GM12892 (cell line): ENCODE data around the gene AAK1.

Source experiments
- POLR2A ChIP-seq: IDR thresholded peaks from 2 replicates; pipeline ENCODE4 v1.6.1; 2011; ENCODE audit warnings: low read depth, low read length, control low read depth
- POLR2AphosphoS5 ChIP-seq: IDR thresholded peaks from 2 replicates; pipeline ENCODE4 v1.6.1; 2011; ENCODE audit warnings: low read depth, low read length, control low read depth
- TAF1 ChIP-seq: IDR thresholded peaks from 2 replicates; pipeline ENCODE4 v1.6.1; 2011; ENCODE audit warnings: low read depth, mild to moderate bottlenecking, control low read depth, low read length, borderline replicate concordance

DNA sequence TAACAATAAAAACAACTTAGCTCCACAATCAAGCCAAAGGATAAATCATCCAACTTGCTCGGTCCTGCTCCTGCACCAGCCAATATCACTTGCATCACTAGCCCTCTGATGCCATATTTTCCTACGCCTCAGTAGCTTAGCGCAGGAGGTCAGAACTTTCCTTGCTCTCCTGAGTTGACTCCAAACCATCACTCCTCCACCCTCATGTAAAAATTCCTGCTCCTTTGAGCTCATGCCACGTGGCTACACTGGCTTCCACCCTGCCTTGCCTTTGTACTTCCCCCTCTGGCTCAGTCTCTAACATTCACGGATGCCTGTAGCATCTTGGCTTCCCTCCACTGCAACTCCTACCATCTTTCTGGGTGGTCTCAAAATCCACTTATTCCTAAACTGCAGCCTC is 25.2 kb downstream of the AAK1 start:
- TF ChIP-seq POLR2AphosphoS5 = no peak
- TF ChIP-seq POLR2A = no peak
- no peak for TF ChIP-seq TAF1
